GM12864 (cell line): Measurements from ENCODE around the gene GRPEL1.

Source experiments
- DNase-seq: peaks from one replicate; pipeline ENCODE4 v3.0.0-alpha.2; 2011; ENCODE audit warnings: low read depth
- H3K4me3 ChIP-seq: 2 replicates; pipeline ENCODE4 v1.5.1; 2011; ENCODE audit warnings: mild to moderate bottlenecking, low read depth, low read length, control low read depth
- CTCF ChIP-seq: IDR thresholded peaks from 2 replicates; pipeline ENCODE4 v1.5.1; 2011; ENCODE audit warnings: low read depth, mild to moderate bottlenecking, moderate library complexity, low read length, control low read depth, inconsistent platforms; ENCODE audit errors: missing control alignments

Gene GRPEL1

DNA sequence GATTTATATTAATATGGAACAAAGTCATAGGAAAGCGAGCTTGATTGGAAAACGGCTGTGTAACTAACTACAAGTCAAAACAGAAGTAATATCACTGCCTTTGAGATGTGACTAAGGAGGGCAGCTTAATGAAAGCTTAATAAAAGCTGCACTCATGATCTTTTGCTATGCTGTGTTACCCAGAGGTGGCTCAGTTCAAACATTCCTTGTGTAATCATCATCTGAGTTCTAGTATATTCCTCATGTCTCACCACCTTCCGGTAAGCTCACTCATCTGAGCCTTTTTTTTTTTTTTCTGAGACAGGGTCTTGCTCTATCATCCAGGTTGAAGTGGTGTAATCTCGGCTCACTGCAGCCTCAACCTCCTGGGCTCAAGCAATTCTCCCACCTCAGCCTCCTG is 5.0 kb downstream of the GRPEL1 start:
- no peak for TF ChIP-seq CTCF
- H3K4me3 ChIP-seq = no peak overlapping the region
- DNase-seq = no peak

DNA sequence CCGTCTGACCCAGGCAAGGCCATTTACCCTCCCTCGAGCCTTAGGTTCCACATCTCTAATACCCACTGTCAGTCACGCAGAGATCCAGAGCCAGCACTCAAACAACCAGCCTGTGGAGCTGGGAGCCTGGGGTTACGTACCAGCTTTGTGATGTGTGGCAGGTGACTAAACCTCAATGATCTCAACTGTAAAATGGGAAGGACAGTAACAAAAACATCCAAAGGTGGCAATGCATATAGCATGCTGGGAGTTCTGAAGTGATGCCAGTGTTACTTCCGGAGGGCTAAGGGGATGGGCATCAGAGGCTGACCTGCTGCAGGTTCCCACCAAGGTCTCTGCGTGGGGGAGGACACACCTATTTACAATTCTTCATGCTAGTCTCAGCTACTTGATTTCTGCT is 6.0 kb downstream of the GRPEL1 start:
- no peak for DNase-seq
- no peak overlapping the region for H3K4me3 ChIP-seq
- TF ChIP-seq CTCF = no peak

- no peak for DNase-seq
- no peak for TF ChIP-seq CTCF
- H3K4me3 ChIP-seq = no peak overlapping the region
Observed at GRCh38 chr4:7060346-7061150, 7.3 kb downstream of the GRPEL1 start.

GRCh38 chr4:7059662-7060061 is 8.2 kb downstream of the GRPEL1 start:
- no peak for DNase-seq
- H3K4me3 ChIP-seq = no peak overlapping the region
- no peak for TF ChIP-seq CTCF

DNA sequence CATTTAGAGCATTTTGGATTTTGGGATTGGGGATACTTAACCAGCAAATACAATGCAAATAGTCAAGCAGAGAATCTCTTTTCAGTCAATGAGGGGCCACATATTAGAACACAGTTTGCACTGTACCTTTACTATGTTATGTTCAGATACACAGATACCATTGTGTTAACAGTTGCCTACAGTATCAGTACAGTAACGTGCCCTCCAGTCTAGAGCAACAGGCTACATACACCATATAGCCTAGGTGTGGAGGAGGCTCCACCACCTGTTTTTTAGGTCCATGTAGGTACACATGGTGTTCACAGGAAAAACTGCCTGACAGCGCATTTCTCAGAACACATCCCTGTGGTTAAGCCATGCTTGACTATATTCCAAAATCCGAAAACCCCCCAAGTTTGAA is 9.1 kb downstream of the GRPEL1 start:
- H3K4me3 ChIP-seq = no peak overlapping the region
- TF ChIP-seq CTCF = no peak
- no peak for DNase-seq

DNA sequence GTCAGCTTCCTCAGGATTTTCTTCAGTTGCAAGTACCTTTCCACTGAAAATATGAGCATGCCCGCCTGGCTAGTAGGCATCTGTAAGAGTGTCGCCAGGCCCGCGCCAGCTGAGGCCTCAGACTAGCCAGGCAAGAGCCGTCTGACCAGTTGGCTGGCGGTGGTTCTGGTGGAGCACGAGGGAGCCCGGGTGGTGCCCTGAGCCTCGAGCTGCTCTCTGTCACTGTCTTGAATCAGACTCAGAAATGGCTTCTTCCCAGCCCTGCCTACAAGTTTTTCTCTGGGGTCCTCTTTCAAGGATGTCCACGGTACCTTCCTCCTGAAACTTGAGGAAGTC is 11.9 kb downstream of the GRPEL1 start:
- DNase-seq = no peak
- no peak overlapping the region for H3K4me3 ChIP-seq
- no peak for TF ChIP-seq CTCF

GRCh38 chr4:7055111-7055989 is 12.5 kb downstream of the GRPEL1 start:
- no peak overlapping the region for H3K4me3 ChIP-seq

More at GRCh38 chr4:7055111-7055989, 12.5 kb downstream of the GRPEL1 start:
- no peak for TF ChIP-seq CTCF
- no peak for DNase-seq
